ENCODE measurements around the gene ASXL2. TPM values are rescaled to one million over a fixed set of nuclear protein-coding genes. Genes with fewer than 3 reads are reported as not detected.

Gene ASXL2
- total and polyA plus RNA-seq, 2 of the 13 experiments (the other 11 are each of a cell fraction or from before 2014, with no cell fraction given), result 12.1 to 19.2 TPM

DNA sequence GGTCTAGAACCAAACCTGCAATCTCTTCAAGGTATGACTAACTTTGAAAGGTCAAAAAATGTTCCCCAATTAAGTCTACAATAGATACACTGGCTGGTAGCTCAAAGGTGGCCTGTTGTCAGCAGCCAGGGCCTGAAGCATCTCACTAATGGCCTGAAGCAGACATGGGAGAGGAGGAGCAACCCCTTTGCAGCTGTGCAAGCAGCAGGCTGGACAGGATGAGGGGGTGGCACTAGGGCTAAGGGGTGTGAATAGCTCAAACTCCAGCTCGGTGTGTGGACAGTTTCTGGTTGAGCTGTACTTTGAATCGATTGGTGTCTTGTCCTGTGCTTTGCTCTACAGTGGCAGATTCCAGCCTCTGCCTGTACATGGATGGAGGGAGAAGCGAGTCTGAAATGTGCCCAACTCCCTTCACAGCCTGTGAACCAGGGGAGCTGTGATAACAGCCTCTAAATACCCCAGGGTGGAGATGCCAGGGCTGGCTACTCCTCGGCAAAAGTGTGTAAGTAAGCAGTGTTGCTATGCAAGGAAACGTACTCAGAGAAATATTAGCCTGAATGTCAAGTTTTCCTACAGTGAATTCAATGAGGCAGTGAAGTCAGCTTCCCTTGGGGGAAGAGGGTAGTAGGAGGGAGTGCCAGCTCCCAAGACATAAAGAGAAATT lies 170.2 kb downstream of the ASXL2 start (continued):
- TF ChIP-seq, protein P1, sequence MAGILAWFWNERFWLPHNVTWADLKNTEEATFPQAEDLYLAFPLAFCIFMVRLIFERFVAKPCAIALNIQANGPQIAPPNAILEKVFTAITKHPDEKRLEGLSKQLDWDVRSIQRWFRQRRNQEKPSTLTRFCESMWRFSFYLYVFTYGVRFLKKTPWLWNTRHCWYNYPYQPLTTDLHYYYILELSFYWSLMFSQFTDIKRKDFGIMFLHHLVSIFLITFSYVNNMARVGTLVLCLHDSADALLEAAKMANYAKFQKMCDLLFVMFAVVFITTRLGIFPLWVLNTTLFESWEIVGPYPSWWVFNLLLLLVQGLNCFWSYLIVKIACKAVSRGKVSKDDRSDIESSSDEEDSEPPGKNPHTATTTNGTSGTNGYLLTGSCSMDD (CRISPR knock-in tag; IDR thresholded peaks at IDR 0.05), result no peak
- peak; percentile 69; the same call in 1 of the 2 replicates for TF ChIP-seq SPEN (CRISPR knock-in tag; IDR thresholded peaks at IDR 0.05; ENCODE audit: low read depth)
- no peak for TF ChIP-seq SIX4 (CRISPR knock-in tag; IDR thresholded peaks at IDR 0.05)
- peak; percentile 67; the same call in 1 of the 2 replicates for TF ChIP-seq ZBTB26 (CRISPR knock-in tag; IDR thresholded peaks at IDR 0.05; ENCODE audit: borderline replicate concordance)
- TF ChIP-seq, protein P2, sequence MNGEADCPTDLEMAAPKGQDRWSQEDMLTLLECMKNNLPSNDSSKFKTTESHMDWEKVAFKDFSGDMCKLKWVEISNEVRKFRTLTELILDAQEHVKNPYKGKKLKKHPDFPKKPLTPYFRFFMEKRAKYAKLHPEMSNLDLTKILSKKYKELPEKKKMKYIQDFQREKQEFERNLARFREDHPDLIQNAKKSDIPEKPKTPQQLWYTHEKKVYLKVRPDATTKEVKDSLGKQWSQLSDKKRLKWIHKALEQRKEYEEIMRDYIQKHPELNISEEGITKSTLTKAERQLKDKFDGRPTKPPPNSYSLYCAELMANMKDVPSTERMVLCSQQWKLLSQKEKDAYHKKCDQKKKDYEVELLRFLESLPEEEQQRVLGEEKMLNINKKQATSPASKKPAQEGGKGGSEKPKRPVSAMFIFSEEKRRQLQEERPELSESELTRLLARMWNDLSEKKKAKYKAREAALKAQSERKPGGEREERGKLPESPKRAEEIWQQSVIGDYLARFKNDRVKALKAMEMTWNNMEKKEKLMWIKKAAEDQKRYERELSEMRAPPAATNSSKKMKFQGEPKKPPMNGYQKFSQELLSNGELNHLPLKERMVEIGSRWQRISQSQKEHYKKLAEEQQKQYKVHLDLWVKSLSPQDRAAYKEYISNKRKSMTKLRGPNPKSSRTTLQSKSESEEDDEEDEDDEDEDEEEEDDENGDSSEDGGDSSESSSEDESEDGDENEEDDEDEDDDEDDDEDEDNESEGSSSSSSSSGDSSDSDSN (CRISPR knock-in tag; IDR thresholded peaks at IDR 0.05), result peak; percentile 66
- peak; percentile 67 for TF ChIP-seq HOXA3 (CRISPR knock-in tag; IDR thresholded peaks at IDR 0.05)
- TF ChIP-seq BCL6 (CRISPR knock-in tag; IDR thresholded peaks at IDR 0.05), result 0 out of 2 replicates have a peak, but pooled peaks have one; percentile 48
- TF ChIP-seq ZNF891 (CRISPR knock-in tag; IDR thresholded peaks at IDR 0.05), result 0 out of 2 replicates have a peak, but pooled peaks have one; percentile 12
- no peak for TF ChIP-seq SUZ12 (IDR thresholded peaks at IDR 0.05; ENCODE audit: low read depth, low read length)
- peak; percentile 46; the same call in 1 of the 2 replicates for TF ChIP-seq ZNF263 (CRISPR knock-in tag; IDR thresholded peaks at IDR 0.05)
- 0 out of 2 replicates have a peak, but pooled peaks have one; percentile 40 for TF ChIP-seq HOMEZ (CRISPR knock-in tag; IDR thresholded peaks at IDR 0.05; ENCODE audit: low read depth)
- 0 out of 2 replicates have a peak, but pooled peaks have one; percentile 50 for TF ChIP-seq ERF (CRISPR knock-in tag; IDR thresholded peaks at IDR 0.05)
- no peak for TF ChIP-seq ZSCAN29 (CRISPR knock-in tag; conservative IDR thresholded peaks at IDR 0.05)
- 0 out of 2 replicates have a peak, but pooled peaks have one; percentile 34 for TF ChIP-seq ARID3A (IDR thresholded peaks at IDR 0.05; ENCODE audit: low read depth, low read length)
- 0 out of 2 replicates have a peak, but pooled peaks have one; percentile 66 for TF ChIP-seq PITX1 (CRISPR knock-in tag; IDR thresholded peaks at IDR 0.05)
- TF ChIP-seq FOXP4 (CRISPR knock-in tag; IDR thresholded peaks at IDR 0.05), result peak; percentile 74
- TF ChIP-seq ZNF644 (CRISPR knock-in tag; IDR thresholded peaks at IDR 0.05; ENCODE audit: low read depth), result peak; percentile 50; the same call in 1 of the 2 replicates
- no peak for TF ChIP-seq TEF (CRISPR knock-in tag; IDR thresholded peaks at IDR 0.05)
- TF ChIP-seq GATAD2A (CRISPR knock-in tag; IDR thresholded peaks at IDR 0.05), result peak; percentile 70; the same call in 1 of the 2 replicates
